8988T (cell line): ENCODE measurements around the gene GTF3C4.
A peak's percentile ranks its signal among the peaks of the same experiment; 100 is the strongest.

Experiments
- DNase-seq: peaks from one replicate; pipeline ENCODE4 v3.0.0; 2011

Gene GTF3C4, protein sequence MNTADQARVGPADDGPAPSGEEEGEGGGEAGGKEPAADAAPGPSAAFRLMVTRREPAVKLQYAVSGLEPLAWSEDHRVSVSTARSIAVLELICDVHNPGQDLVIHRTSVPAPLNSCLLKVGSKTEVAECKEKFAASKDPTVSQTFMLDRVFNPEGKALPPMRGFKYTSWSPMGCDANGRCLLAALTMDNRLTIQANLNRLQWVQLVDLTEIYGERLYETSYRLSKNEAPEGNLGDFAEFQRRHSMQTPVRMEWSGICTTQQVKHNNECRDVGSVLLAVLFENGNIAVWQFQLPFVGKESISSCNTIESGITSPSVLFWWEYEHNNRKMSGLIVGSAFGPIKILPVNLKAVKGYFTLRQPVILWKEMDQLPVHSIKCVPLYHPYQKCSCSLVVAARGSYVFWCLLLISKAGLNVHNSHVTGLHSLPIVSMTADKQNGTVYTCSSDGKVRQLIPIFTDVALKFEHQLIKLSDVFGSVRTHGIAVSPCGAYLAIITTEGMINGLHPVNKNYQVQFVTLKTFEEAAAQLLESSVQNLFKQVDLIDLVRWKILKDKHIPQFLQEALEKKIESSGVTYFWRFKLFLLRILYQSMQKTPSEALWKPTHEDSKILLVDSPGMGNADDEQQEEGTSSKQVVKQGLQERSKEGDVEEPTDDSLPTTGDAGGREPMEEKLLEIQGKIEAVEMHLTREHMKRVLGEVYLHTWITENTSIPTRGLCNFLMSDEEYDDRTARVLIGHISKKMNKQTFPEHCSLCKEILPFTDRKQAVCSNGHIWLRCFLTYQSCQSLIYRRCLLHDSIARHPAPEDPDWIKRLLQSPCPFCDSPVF

GRCh38 chr9:132670457-132671391 is at the start of gene GTF3C4:
Gene GTF3C4 (plus strand): TSS chr9:132670464. CDS start chr9:132670599, 135 bp downstream.
- DNase-seq = peak; percentile 70

- DNase-seq = no peak
Measured at GRCh38 chr9:132622159-132622558, 48.1 kb upstream of the GTF3C4 start.

DNA sequence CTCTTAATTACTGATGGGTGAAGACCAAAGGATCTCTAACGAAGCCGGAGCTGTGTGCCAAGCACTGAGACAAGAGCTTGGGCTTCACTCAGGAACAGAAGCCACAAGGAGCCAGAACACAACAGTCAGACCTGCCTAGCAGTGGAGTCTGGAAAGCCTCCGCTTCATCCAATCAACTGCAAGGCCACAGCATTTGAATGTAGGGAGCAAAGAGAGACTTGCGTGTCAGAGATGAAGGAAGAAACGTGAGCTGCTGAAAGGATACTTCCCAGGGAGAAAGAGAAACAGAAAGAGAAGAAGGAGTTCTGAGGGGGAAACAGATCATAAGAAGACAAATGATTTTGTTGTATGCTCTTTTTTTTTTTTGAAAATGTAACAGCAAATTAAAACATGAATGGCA is 44.0 kb upstream of the GTF3C4 start:
- no peak for DNase-seq

DNA sequence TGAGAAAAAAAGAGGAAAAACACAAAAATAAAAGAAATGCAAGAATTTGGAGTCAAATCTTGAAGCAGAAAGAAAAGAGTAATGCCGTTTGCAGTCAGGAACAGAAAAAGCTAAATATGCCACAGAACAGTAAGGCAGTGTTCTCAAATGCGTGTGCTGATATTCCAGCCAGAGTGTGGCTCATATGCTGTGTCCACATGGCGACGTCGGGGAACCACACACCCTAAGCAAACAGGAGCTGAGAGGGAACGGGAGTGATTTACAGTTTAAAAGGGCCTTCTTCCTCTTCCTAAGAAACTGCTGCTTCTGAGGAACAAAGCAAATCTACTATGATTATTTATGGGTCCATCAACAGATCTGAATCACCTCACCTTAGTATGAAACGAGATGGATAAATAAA is 43.2 kb upstream of the GTF3C4 start:
- DNase-seq = no peak

GRCh38 chr9:132627594-132627993 is 42.7 kb upstream of the GTF3C4 start:
- DNase-seq = no peak

DNA sequence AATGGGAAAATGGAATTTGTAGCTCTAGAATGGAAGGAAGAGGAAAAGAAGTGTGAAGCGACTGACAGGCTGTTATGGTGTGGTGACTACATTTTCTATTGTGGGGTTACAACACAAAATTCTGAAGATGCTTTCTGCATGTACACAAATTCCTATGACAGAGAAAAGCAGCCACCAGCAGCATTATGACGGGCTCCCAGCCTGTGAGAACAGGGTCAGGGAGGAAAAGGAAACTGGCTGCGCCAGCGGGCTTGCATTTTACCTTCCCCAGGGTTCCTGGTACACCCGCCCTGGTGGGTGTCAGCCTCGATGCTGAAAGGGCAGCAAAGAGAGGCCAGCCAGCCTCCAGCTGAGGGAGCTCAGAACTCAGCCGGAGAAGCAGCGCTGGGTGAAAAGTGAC is 41.5 kb upstream of the GTF3C4 start:
- no peak for DNase-seq

- DNase-seq = no peak
Measured at GRCh38 chr9:132630116-132630515, 40.1 kb upstream of the GTF3C4 start.

GRCh38 chr9:132630811-132631210 is 39.5 kb upstream of the GTF3C4 start:
- no peak for DNase-seq

- DNase-seq = no peak
Measured at GRCh38 chr9:132631280-132631679, 39.0 kb upstream of the GTF3C4 start.

DNA sequence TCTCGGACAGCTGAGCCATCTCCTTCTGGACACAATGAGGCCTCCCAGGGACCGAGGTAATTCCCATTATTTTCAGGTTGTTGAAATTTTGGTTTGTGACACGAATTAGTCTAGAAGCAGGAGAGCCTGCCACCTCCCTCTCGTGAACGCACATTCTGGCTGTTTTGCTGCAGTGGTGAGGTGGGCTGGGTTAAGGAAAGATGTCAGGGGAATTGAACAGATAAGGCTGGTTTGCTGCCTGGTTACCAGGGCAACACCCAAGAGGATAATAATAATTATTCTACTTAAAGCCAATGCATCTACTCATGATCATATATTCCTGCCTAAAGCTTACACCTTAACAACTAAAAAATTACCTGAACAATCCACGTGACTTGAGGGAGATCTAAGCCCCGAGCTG is 38.6 kb upstream of the GTF3C4 start:
- no peak for DNase-seq

- DNase-seq = no peak
Measured at GRCh38 chr9:132632413-132633129, 37.7 kb upstream of the GTF3C4 start.

GRCh38 chr9:132634327-132634726 is 35.9 kb upstream of the GTF3C4 start:
- DNase-seq = no peak

DNA sequence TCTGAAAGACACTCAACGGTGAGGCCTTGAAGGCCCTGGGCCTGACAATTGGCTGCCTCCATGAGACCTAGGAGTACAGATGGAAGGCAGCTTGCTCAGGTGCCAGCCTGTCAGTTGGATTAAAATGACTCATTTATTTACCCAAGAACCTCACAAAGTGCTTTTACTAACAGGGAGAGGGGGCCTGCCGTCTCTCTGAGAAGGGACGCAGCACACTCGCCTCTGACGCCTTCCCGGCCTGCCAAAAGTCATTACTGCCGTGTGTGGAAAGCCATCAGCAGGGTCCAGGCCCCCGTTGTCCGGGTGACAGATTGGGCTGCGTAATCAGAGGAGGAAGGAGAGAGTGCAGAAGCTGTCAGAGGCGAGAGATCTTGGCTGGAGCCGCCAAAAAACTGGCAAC is 32.9 kb upstream of the GTF3C4 start:
- DNase-seq = no peak

GRCh38 chr9:132637801-132638200 is 32.5 kb upstream of the GTF3C4 start:
- no peak for DNase-seq

DNA sequence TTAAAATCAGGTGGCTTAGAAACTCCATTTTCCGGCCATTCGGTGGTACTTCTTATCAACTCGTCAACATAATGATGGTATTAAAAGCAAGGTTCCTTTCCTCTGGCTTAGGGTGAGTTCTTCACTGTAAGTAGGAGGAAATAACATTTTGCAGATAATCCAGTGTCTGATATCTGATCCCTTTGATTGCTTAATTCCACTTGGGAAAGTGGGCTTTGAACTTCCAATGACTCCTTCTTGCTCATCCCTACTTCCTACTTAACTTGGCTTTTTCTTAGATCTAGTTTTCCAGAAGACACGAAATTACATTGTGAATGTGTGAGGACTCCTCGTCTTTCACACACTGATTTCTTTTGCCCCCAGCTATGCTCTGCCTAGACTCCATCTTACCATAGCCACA is 32.0 kb upstream of the GTF3C4 start:
- DNase-seq = no peak

DNA sequence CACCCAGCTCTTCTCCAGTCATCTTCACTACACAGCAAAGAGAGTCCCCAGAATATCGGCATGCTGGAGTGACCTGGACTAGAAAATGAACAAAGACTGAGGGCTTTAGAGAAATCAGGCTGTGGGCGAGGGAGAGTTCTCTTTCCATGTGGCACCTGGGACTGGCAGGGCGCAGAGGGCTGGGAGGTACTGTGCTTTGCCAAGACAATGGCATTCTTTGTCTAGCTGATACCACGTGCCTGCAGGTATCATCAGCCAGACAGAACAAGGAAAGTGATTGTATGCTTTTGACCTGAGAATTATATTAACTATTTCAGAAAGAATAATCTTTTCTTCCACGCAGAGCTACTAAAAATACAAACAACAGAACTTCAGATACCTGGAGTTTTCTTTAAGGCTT is 30.9 kb upstream of the GTF3C4 start:
- no peak for DNase-seq

DNA sequence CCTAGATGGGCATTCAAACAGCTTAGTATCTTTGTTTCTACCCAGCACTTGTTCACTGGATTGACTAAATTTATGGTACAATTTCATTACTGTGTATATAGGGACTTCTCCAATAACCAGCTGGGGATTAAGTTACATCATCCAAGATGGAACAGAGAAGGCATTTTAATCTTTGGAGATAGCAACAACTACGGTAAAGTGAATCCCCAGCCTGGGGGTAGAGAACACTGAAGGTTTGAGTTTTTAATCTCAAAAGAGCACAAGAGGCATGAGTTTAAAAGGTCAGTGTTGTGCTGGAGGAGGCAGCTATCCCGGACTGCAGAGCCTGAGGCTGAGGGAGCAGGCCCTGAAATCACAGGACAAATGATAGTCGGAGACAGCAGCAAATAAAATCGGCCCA is 29.0 kb upstream of the GTF3C4 start:
- no peak for DNase-seq

GRCh38 chr9:132644251-132644650 is 26.0 kb upstream of the GTF3C4 start:
- DNase-seq = no peak

- no peak for DNase-seq
Measured at GRCh38 chr9:132645306-132645705, 25.0 kb upstream of the GTF3C4 start.

DNA sequence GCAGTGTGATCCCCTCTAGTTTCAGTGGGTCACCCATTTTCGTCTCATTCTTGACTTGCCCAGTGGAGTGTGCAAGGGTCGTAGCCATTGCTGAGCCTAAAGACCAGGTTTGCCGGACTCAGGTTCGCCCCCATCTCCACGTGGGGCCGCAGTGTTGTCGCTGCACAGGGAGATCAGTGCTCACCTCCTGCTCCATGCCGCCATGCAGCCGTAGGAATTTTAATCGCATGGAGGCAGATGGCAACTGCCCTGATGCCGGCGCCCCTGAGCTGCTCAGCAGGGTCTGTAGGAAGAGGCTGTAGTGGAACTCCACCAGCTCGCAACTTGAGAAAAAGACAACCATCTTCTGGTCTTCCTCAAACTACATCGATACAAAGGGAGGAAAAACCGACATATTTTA is 24.6 kb upstream of the GTF3C4 start:
- DNase-seq = no peak

- DNase-seq = no peak
Measured at GRCh38 chr9:132646726-132647125, 23.5 kb upstream of the GTF3C4 start.

DNA sequence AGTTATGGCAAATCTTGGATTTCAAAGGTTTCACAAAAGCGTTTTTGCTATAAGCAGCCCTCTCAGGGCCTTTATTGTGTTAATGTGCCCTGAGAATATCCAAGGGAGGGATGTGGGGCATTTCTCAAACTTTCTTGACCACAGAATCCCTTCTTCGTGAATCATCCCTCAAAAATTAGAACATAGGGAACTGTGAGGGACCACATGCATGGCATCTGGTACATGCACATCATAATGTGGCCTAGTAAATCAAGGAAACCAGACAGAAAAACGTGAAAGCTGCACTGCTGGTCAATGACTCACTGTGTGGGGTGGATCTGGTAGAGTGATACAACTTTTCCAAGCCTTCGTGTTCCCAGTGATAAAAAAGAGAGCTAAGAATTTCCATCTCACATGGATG is 22.9 kb upstream of the GTF3C4 start:
- DNase-seq = no peak
